ENCODE results near the gene MPRIP. TPM values are rescaled to one million over a fixed set of nuclear protein-coding genes. Genes with fewer than 3 reads are reported as not detected.

Gene MPRIP
- total RNA-seq, 1 experiment from 2014 or later = 338 TPM

DNA sequence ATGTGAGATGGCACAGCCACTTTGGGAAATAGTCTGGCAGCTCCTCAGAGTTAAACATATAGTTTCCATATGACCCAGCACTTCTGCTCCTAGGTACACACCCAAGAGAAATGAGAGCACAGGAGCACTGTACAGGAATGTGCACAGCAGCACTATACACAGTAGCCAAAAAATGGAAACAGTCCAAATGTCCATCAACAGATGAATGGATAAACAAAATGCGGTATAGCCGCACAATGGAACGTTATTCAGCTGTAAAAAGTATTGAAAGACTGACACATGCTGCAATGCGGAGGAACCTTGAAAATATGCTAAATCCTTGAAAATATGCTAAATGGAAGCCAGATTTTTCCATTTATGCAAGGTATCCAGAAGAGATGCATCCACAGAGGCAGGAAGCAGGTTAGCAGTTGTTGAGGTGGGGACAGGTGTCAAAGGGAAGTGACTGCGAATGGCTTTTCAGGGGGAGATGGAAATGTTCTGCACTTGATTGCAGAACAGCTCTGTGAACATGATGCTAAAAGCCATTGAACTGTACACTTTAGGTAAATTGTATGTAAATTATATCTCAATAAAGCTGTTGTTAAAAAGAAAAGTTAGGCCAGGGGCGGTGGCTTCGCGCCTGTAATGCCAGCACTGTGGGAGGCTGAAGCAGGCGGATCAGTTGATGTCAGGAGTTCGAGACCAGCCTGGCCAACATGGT is 80.7 kb downstream of the MPRIP start:
- intact Hi-C loops (cut with micrococcal nuclease; ENCODE audit: unreplicated experiment) = no loop called here
- TF ChIP-seq, protein P1, sequence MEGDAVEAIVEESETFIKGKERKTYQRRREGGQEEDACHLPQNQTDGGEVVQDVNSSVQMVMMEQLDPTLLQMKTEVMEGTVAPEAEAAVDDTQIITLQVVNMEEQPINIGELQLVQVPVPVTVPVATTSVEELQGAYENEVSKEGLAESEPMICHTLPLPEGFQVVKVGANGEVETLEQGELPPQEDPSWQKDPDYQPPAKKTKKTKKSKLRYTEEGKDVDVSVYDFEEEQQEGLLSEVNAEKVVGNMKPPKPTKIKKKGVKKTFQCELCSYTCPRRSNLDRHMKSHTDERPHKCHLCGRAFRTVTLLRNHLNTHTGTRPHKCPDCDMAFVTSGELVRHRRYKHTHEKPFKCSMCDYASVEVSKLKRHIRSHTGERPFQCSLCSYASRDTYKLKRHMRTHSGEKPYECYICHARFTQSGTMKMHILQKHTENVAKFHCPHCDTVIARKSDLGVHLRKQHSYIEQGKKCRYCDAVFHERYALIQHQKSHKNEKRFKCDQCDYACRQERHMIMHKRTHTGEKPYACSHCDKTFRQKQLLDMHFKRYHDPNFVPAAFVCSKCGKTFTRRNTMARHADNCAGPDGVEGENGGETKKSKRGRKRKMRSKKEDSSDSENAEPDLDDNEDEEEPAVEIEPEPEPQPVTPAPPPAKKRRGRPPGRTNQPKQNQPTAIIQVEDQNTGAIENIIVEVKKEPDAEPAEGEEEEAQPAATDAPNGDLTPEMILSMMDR (IDR thresholded peaks at IDR 0.05; ENCODE audit: unreplicated experiment) = no peak
- no TSS peak for BruUV-seq (replicated peaks)
- H3K36me3 Mint-ChIP-seq (ENCODE audit: insufficient read depth, unreplicated experiment) = peaks cover 20% of the 10 kb centered on the region
- H3K4me3 Mint-ChIP-seq (ENCODE audit: low read depth, unreplicated experiment) = no peak overlapping the region
- CTCF ChIA-PET = no interaction called here
- DNase-seq = no peak
- no peak overlapping the region for H3K27ac Mint-ChIP-seq (ENCODE audit: unreplicated experiment)
- H3K4me1 Mint-ChIP-seq (ENCODE audit: low read depth, unreplicated experiment) = peaks cover 15% of the 10 kb centered on the region
- no peaks in the 10 kb centered on the region for H3K9me3 Mint-ChIP-seq (ENCODE audit: low read depth, unreplicated experiment)
- no peaks in the 10 kb centered on the region for H3K27me3 Mint-ChIP-seq (ENCODE audit: unreplicated experiment)

- CTCF ChIA-PET = no interaction called here
- TF ChIP-seq, protein P1 (IDR thresholded peaks at IDR 0.05; ENCODE audit: unreplicated experiment) = no peak
- no peak overlapping the region for H3K27ac Mint-ChIP-seq (ENCODE audit: unreplicated experiment)
- H3K4me3 Mint-ChIP-seq (ENCODE audit: low read depth, unreplicated experiment) = no peak overlapping the region
- no peaks in the 10 kb centered on the region for H3K27me3 Mint-ChIP-seq (ENCODE audit: unreplicated experiment)
- H3K36me3 Mint-ChIP-seq (ENCODE audit: insufficient read depth, unreplicated experiment) = peaks cover 24% of the 10 kb centered on the region
- H3K9me3 Mint-ChIP-seq (ENCODE audit: low read depth, unreplicated experiment) = no peaks in the 10 kb centered on the region
- H3K4me1 Mint-ChIP-seq (ENCODE audit: low read depth, unreplicated experiment) = peaks cover 15% of the 10 kb centered on the region
- DNase-seq = no peak
- intact Hi-C loops (cut with micrococcal nuclease; ENCODE audit: unreplicated experiment) = no loop called here
- BruUV-seq (replicated peaks) = no TSS peak
These were observed 82.1 kb downstream of the MPRIP start for GRCh38 chr17:17124341-17124740.

- no peak overlapping the region for H3K4me3 Mint-ChIP-seq (ENCODE audit: low read depth, unreplicated experiment)
- no TSS peak for BruUV-seq (replicated peaks)
- H3K9me3 Mint-ChIP-seq (ENCODE audit: low read depth, unreplicated experiment) = no peaks in the 10 kb centered on the region
- DNase-seq = no peak
- peaks cover 15% of the 10 kb centered on the region for H3K4me1 Mint-ChIP-seq (ENCODE audit: low read depth, unreplicated experiment)
- TF ChIP-seq, protein P1 (IDR thresholded peaks at IDR 0.05; ENCODE audit: unreplicated experiment) = no peak
- peak overlapping the region; percentile 40 for H3K27ac Mint-ChIP-seq (ENCODE audit: unreplicated experiment)
- peaks cover 27% of the 10 kb centered on the region for H3K36me3 Mint-ChIP-seq (ENCODE audit: insufficient read depth, unreplicated experiment)
- intact Hi-C loops (cut with micrococcal nuclease; ENCODE audit: unreplicated experiment) = no loop called here
- H3K27me3 Mint-ChIP-seq (ENCODE audit: unreplicated experiment) = no peaks in the 10 kb centered on the region
- CTCF ChIA-PET = no interaction called here
These were observed 83.2 kb downstream of the MPRIP start for GRCh38 chr17:17125136-17126084.

- BruUV-seq (replicated peaks) = no TSS peak
- H3K36me3 Mint-ChIP-seq (ENCODE audit: insufficient read depth, unreplicated experiment) = peaks cover 36% of the 10 kb centered on the region
- no peak overlapping the region for H3K4me3 Mint-ChIP-seq (ENCODE audit: low read depth, unreplicated experiment)
- H3K4me1 Mint-ChIP-seq (ENCODE audit: low read depth, unreplicated experiment) = peaks cover 15% of the 10 kb centered on the region
- intact Hi-C loops (cut with micrococcal nuclease; ENCODE audit: unreplicated experiment) = no loop called here
- H3K9me3 Mint-ChIP-seq (ENCODE audit: low read depth, unreplicated experiment) = no peaks in the 10 kb centered on the region
- no peak overlapping the region for H3K27ac Mint-ChIP-seq (ENCODE audit: unreplicated experiment)
- no peaks in the 10 kb centered on the region for H3K27me3 Mint-ChIP-seq (ENCODE audit: unreplicated experiment)
- TF ChIP-seq, protein P1 (IDR thresholded peaks at IDR 0.05; ENCODE audit: unreplicated experiment) = no peak
- DNase-seq = no peak
- CTCF ChIA-PET = no interaction called here
These were observed 84.2 kb downstream of the MPRIP start for GRCh38 chr17:17126131-17127110.

All from Calu3 (cell line).